K562 (cell line): ENCODE measurements around the gene TMPRSS11A. TPM values are rescaled to one million over a fixed set of nuclear protein-coding genes. Genes with fewer than 3 reads are reported as not detected.

ENCODE experiments used
- ARID1B ChIP-seq: fragments of 450-650 bp; IDR thresholded peaks from 2 replicates; pipeline ENCODE4 v1.6.1; 2016; ENCODE audit warnings: antibody characterized with exemption, mild to moderate bottlenecking, inconsistent platforms
- CBX3 ChIP-seq, 2 experiments: IDR thresholded peaks; 1 replicate in 1 of 2; 2 replicates in 1 of 2; pipeline ENCODE4 v1.6.1; 2012; ENCODE audit warnings: inconsistent platforms in 2 of 2, low read length in 2 of 2, borderline replicate concordance in 1 of 2, control low read depth in 1 of 2
- E2F8 ChIP-seq: fragments of 450-650 bp; IDR thresholded peaks from 2 replicates; pipeline ENCODE4 v1.7.1; 2018; ENCODE audit warnings: mild to moderate bottlenecking, low read depth; ENCODE audit not compliant: partially characterized antibody
- FOXP4 ChIP-seq: sonication (generic); formaldehyde crosslinking; IDR thresholded peaks from 2 replicates; pipeline ENCODE4 v1.8.0; 2022; ENCODE audit warnings: mild to moderate bottlenecking, missing genetic modification reagents, borderline replicate concordance
- HSF4 ChIP-seq: fragments of 250-450 bp; sonication (Bioruptor Pico); IDR thresholded peaks from 2 replicates; pipeline ENCODE4 v2.1.2; 2022; ENCODE audit warnings: mild to moderate bottlenecking, moderate library complexity, borderline replicate concordance
- NR1H2 ChIP-seq: sonication (generic); formaldehyde crosslinking; IDR thresholded peaks from 2 replicates; pipeline ENCODE4 v1.4.0; 2020; ENCODE audit warnings: mild to moderate bottlenecking, missing genetic modification reagents
- TAF1 ChIP-seq: IDR thresholded peaks from 2 replicates; pipeline ENCODE4 v1.6.1; 2011; ENCODE audit warnings: mild to moderate bottlenecking, low read length, moderate library complexity; ENCODE audit not compliant: insufficient read depth, control insufficient read depth, severe bottlenecking; ENCODE audit errors: extremely low read depth
- ZNF583 ChIP-seq: fragments of 250-450 bp; sonication (Bioruptor Pico); IDR thresholded peaks from 2 replicates; pipeline ENCODE4 v1.4.0; 2020
- polyA plus RNA-seq, 8 experiments: library from polyadenylated mRNA; depleted of rRNA in 4 of 8; stranded (reverse) in 5 of 8; unstranded in 3 of 8; fragments of >200 nt; fragmentation: Nextera tagmentation in 2 of 8; fragmentation: Illumina TruSeq in 1 of 8; extraction: Ambion mirVana in 2 of 8; extraction: Trizol in 1 of 8; gene quantifications; 2 replicates each; pipeline versions ENCODE4 v1.2.1 to v1.2.3, GENCODE V29; 2011 to 2014; ENCODE audit warnings: inconsistent platforms in 1 of 8, missing spikeins in 1 of 8
- total RNA-seq, 7 experiments: library from RNA; depleted of rRNA in 6 of 7; stranded (reverse); fragments of >200 nt in 6 of 7; fragmentation: Illumina TruSeq in 2 of 7; extraction: Trizol in 2 of 7; gene quantifications; 2 replicates each; pipeline versions ENCODE4 v1.2.1 to v1.2.3, GENCODE V29; 2011 to 2021; ENCODE audit warnings: low replicate concordance in 1 of 7

The TMPRSS11A gene
- total and polyA plus RNA-seq, 9 of the 15 experiments (the other 6 are each of a cell fraction or from before 2014, with no cell fraction given), result not detected

GRCh38 chr4:67886281-67886680 is 77.0 kb downstream of the TMPRSS11A start (continued):
- TF ChIP-seq FOXP4, result no peak
- no peak for TF ChIP-seq ARID1B
- TF ChIP-seq ZNF583 (CRISPR knock-in tag), result no peak
- no peak for TF ChIP-seq HSF4 (CRISPR knock-in tag)
- no peak for TF ChIP-seq TAF1
- TF ChIP-seq CBX3 (IDR thresholded peaks at IDR 0.05; ENCODE audit: borderline replicate concordance in 1 of 2, low read length in 2 of 2), result no peak
- no peak for TF ChIP-seq E2F8
- TF ChIP-seq NR1H2 (CRISPR knock-in tag), result no peak
